CD14-positive monocyte (primary cell): Measurements from ENCODE around the gene CELF5. TPM values are rescaled to one million over a fixed set of nuclear protein-coding genes. Genes with fewer than 3 reads are reported as not detected.

Experiments used
- DNase-seq, 3 donors: peaks; one replicate each; pipeline ENCODE4 v3.0.0-alpha.2; 2011 to 2022
- H2AFZ ChIP-seq: 2 replicates; pipeline ENCODE4 v1.6.0; 2012; ENCODE audit warnings: mild to moderate bottlenecking, low read depth, low read length, inconsistent platforms; ENCODE audit not compliant: insufficient read depth, poor library complexity, severe bottlenecking
- H3K27ac ChIP-seq, 2 donors: 1 replicate in 1 of 2; 2 replicates in 1 of 2; pipeline ENCODE4 v1.5.1; 2012 to 2013; ENCODE audit warnings: low read length in 2 of 2, control low read depth in 1 of 2, inconsistent platforms in 1 of 2, low read depth in 1 of 2, mild to moderate bottlenecking in 1 of 2
- H3K27me3 ChIP-seq, 2 donors: one replicate each; pipeline versions ENCODE4 v1.6.0 to v1.6.1; 2011 to 2013; ENCODE audit warnings: low read length in 2 of 2; ENCODE audit not compliant: control insufficient read depth in 2 of 2, insufficient read depth in 2 of 2
- H3K36me3 ChIP-seq, 2 donors: replicated peaks in 1 of 2; 1 replicate in 1 of 2; 2 replicates in 1 of 2; pipeline versions ENCODE4 v1.5.1 to v1.6.1; 2012 to 2013; ENCODE audit warnings: low read length in 2 of 2, control low read depth in 1 of 2, inconsistent platforms in 1 of 2, mild to moderate bottlenecking in 1 of 2; ENCODE audit not compliant: insufficient read depth in 2 of 2, control insufficient read depth in 1 of 2
- H3K4me1 ChIP-seq, 2 donors: 1 replicate in 1 of 2; 2 replicates in 1 of 2; pipeline versions ENCODE4 v1.5.1 to v1.6.1; 2012 to 2013; ENCODE audit warnings: low read length in 2 of 2, control low read depth in 1 of 2, inconsistent platforms in 1 of 2, mild to moderate bottlenecking in 1 of 2, moderate library complexity in 1 of 2; ENCODE audit not compliant: insufficient read depth in 2 of 2, control insufficient read depth in 1 of 2
- H3K4me2 ChIP-seq: replicated peaks from 2 replicates; pipeline ENCODE3; 2012; ENCODE audit warnings: low read length, moderate library complexity, mild to moderate bottlenecking; ENCODE audit not compliant: poor library complexity, severe bottlenecking; ENCODE audit errors: extremely low read depth
- H3K4me3 ChIP-seq, 3 experiments: fragments of 200-600 bp in 1 of 3; sonication (generic) in 1 of 3; replicated peaks in 1 of 3; 1 replicate in 2 of 3; 2 replicates in 1 of 3; pipeline ENCODE4 v1.5.1; 2011 to 2013; ENCODE audit warnings: low read length in 3 of 3, mild to moderate bottlenecking in 3 of 3, control low read depth in 2 of 3, low read depth in 2 of 3, inconsistent platforms in 1 of 3, moderate library complexity in 1 of 3
- H3K79me2 ChIP-seq: 2 replicates; pipeline ENCODE4 v1.6.0; 2012; ENCODE audit warnings: mild to moderate bottlenecking, control low read depth, inconsistent platforms, low read length, moderate library complexity; ENCODE audit not compliant: insufficient read depth
- H3K9ac ChIP-seq: 2 replicates; pipeline ENCODE4 v1.6.0; 2017; ENCODE audit warnings: low read length, mild to moderate bottlenecking; ENCODE audit not compliant: insufficient read depth, poor library complexity, severe bottlenecking
- H3K9me3 ChIP-seq, 2 donors: replicated peaks in 1 of 2; 1 replicate in 1 of 2; 2 replicates in 1 of 2; pipeline versions ENCODE4 v1.5.1 to v1.6.1; 2012 to 2013; ENCODE audit warnings: low read length in 2 of 2, control low read depth in 1 of 2; ENCODE audit not compliant: control insufficient read depth in 1 of 2, insufficient read depth in 1 of 2
- H4K20me1 ChIP-seq: 2 replicates; pipeline ENCODE4 v1.6.0; 2012; ENCODE audit warnings: mild to moderate bottlenecking, low read length, control low read depth, moderate library complexity; ENCODE audit not compliant: insufficient read depth
- H3K27ac Mint-ChIP-seq, 7 donors: one replicate each; pipeline ENCODE4 v1.8.0; 2020; ENCODE audit warnings: mild to moderate bottlenecking in 7 of 7, mixed read lengths in 7 of 7, moderate library complexity in 6 of 7, inconsistent platforms in 2 of 7
- H3K27me3 Mint-ChIP-seq, 3 donors: one replicate each; pipeline ENCODE4 v1.8.0; 2021 to 2022; ENCODE audit warnings: low read depth in 3 of 3, mild to moderate bottlenecking in 3 of 3, mixed read lengths in 3 of 3, moderate library complexity in 3 of 3, inconsistent platforms in 1 of 3
- H3K36me3 Mint-ChIP-seq, 2 donors: one replicate each; pipeline ENCODE4 v1.8.0; 2020; ENCODE audit warnings: mixed read lengths in 2 of 2, inconsistent platforms in 1 of 2, mild to moderate bottlenecking in 1 of 2
- H3K4me1 Mint-ChIP-seq: one replicate; pipeline ENCODE4 v1.8.0; 2020; ENCODE audit warnings: mild to moderate bottlenecking, mixed read lengths
- H3K4me3 Mint-ChIP-seq, 2 donors: one replicate each; pipeline ENCODE4 v1.8.0; 2020; ENCODE audit warnings: mild to moderate bottlenecking in 2 of 2, mixed read lengths in 2 of 2, moderate library complexity in 1 of 2
- H3K9me3 Mint-ChIP-seq, 7 donors: one replicate each; pipeline ENCODE4 v1.8.0; 2020 to 2022; ENCODE audit warnings: mixed read lengths in 7 of 7, mild to moderate bottlenecking in 6 of 7, moderate library complexity in 6 of 7, inconsistent platforms in 2 of 7
- WGBS: methylation state at CpG from one replicate; pipeline ENCODE4 v1.1.5; 2013; ENCODE audit warnings: missing lambda C conversion rate; ENCODE audit not compliant: insufficient coverage; 5-methylcytosine and 5-hydroxymethylcytosine counted together
- intact Hi-C, 2 donors: fragments of 100-400 bp; cut with micrococcal nuclease; formaldehyde crosslinking; loops; one replicate each; pipeline versions ENCODE4 v1.15.0 to v1.15.1; 2023
- polyA plus RNA-seq, 3 donors: library from polyadenylated mRNA; depleted of rRNA in 1 of 3; unstranded in 2 of 3; stranded (reverse) in 1 of 3; fragments of 300-500 nt in 2 of 3; fragments of >200 nt in 1 of 3; fragmentation: Illumina TruSeq in 2 of 3; gene quantifications; 1 replicate in 2 of 3; 2 replicates in 1 of 3; pipeline ENCODE4 v1.2.3, GENCODE V29; 2012 to 2021
- TF ChIP-seq, protein P1 (sequence below): fragments of 200-600 bp; IDR thresholded peaks from one replicate; pipeline ENCODE4 v1.8.0; 2022; ENCODE audit warnings: antibody characterized with exemption, mild to moderate bottlenecking

Gene CELF5
- polyA plus RNA-seq, 3 donors, result not detected

DNA sequence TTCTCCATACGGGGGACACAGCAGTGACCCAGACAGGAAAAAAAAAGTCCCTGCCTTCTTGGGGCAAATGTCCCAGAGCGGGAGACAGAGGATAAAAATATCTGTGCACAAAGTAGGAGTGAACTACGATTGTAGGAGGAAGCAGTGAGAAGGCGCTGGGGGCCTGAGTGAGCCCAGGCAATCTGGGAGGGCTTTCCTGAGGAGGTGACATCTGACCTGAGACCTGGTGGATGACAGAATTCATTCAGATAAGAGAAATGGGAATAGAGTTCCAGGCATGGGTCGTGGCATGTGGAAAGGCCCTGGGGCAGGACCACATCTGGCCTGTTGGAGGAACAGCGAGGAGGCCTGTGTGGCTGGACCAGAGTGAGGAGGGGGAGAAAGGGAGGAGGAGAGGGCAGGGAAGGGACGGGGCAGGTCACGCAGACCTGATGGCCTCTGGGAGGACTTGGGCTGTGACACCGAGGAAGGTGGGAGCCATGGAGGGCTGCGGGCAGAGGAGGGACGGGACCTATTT is 91.7 kb downstream of the CELF5 start:
- H3K9me3 ChIP-seq, result no peaks in the 10 kb centered on the region
- H3K36me3 Mint-ChIP-seq, result no peaks in the 10 kb centered on the region
- H3K4me1 ChIP-seq, result no peaks in the 10 kb centered on the region
- no peaks in the 10 kb centered on the region for H3K36me3 ChIP-seq
- no peak overlapping the region for H3K9ac ChIP-seq
- WGBS, result 88% methylated on average over 10 of the region's 11 CpGs
- H3K4me1 Mint-ChIP-seq, result no peaks in the 10 kb centered on the region
- no peaks in the 10 kb centered on the region for H4K20me1 ChIP-seq
- intact Hi-C loops, result no loop called here
- no peak overlapping the region for H3K4me3 ChIP-seq
- no peak overlapping the region for H3K27ac ChIP-seq
- H2AFZ ChIP-seq, result no peak overlapping the region
- H3K27me3 ChIP-seq, result peaks cover 0 to 3% of the 10 kb centered on the region in 2 donors
- no peaks in the 10 kb centered on the region for H3K9me3 Mint-ChIP-seq
- H3K27me3 Mint-ChIP-seq, result peaks cover 9 to 34% (median 18%) of the 10 kb centered on the region in 3 donors
- H3K79me2 ChIP-seq, result no peaks in the 10 kb centered on the region
- peak overlapping the region in 1 of 7 donors; percentile 19 for H3K27ac Mint-ChIP-seq
- TF ChIP-seq, protein P1, sequence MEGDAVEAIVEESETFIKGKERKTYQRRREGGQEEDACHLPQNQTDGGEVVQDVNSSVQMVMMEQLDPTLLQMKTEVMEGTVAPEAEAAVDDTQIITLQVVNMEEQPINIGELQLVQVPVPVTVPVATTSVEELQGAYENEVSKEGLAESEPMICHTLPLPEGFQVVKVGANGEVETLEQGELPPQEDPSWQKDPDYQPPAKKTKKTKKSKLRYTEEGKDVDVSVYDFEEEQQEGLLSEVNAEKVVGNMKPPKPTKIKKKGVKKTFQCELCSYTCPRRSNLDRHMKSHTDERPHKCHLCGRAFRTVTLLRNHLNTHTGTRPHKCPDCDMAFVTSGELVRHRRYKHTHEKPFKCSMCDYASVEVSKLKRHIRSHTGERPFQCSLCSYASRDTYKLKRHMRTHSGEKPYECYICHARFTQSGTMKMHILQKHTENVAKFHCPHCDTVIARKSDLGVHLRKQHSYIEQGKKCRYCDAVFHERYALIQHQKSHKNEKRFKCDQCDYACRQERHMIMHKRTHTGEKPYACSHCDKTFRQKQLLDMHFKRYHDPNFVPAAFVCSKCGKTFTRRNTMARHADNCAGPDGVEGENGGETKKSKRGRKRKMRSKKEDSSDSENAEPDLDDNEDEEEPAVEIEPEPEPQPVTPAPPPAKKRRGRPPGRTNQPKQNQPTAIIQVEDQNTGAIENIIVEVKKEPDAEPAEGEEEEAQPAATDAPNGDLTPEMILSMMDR, result no peak
- DNase-seq, result no peak
- no peak overlapping the region for H3K4me3 Mint-ChIP-seq
- H3K4me2 ChIP-seq, result no peak overlapping the region

- no peak for DNase-seq
- Histone ChIP-seq H4K20me1 (no peaks in the 10 kb centered on the region), H3K27me3 (peaks cover 0 to 3% of the 10 kb centered on the region in 2 donors), H3K9me3 (no peaks in the 10 kb centered on the region), H3K9ac (no peak overlapping the region), H3K4me1 (no peaks in the 10 kb centered on the region), H3K4me2 (no peak overlapping the region), H3K4me3 (no peak overlapping the region), H3K79me2 (no peaks in the 10 kb centered on the region), H3K27ac (no peak overlapping the region), H3K36me3 (no peaks in the 10 kb centered on the region), H2AFZ (no peak overlapping the region)
- H3K27me3 Mint-ChIP-seq, result peaks cover 10 to 30% (median 18%) of the 10 kb centered on the region in 3 donors
- intact Hi-C loops, result no loop called here
- H3K4me1 Mint-ChIP-seq, result no peaks in the 10 kb centered on the region
- no peaks in the 10 kb centered on the region for H3K36me3 Mint-ChIP-seq
- TF ChIP-seq, protein P1, result no peak
- 95% methylated on average over 5 of the region's 5 CpGs for WGBS
- no peaks in the 10 kb centered on the region for H3K9me3 Mint-ChIP-seq
- no peak overlapping the region for H3K4me3 Mint-ChIP-seq
- H3K27ac Mint-ChIP-seq, result no peak overlapping the region
Measured at GRCh38 chr19:3316659-3317207, 92.3 kb downstream of the CELF5 start.
